Thyroid gland (tissue), 4 donors: Measurements from ENCODE around the gene WDR20. TPM values are rescaled to one million over a fixed set of nuclear protein-coding genes. Genes with fewer than 3 reads are reported as not detected.
"Not testable (repeated sequence)": the region's sequence is repeated elsewhere in the genome, so short reads cannot be mapped to it uniquely, and the experiment has no call there.

ENCODE experiments used
- DNase-seq, 2 donors: peaks; one replicate each; pipeline ENCODE4 v3.0.0-alpha.2; 2019
- H3K27ac ChIP-seq, 3 donors: fragments of 200-600 bp; sonication (generic); 1 replicate in 2 of 3; 2 replicates in 1 of 3; pipeline ENCODE4 v1.5.1; 2016 to 2019; ENCODE audit warnings: mild to moderate bottlenecking in 1 of 3, moderate library complexity in 1 of 3
- H3K27me3 ChIP-seq: fragments of 200-600 bp; sonication (generic); one replicate; pipeline ENCODE4 v1.5.1; 2019
- H3K36me3 ChIP-seq, 2 donors: fragments of 200-600 bp; sonication (generic); one replicate each; pipeline ENCODE4 v1.5.1; 2016 to 2019
- H3K4me1 ChIP-seq, 2 donors: fragments of 200-600 bp; sonication (generic); one replicate each; pipeline ENCODE4 v1.5.1; 2017 to 2019
- H3K4me3 ChIP-seq, 3 donors: fragments of 200-600 bp; sonication (generic); replicated peaks in 1 of 3; 1 replicate in 2 of 3; 2 replicates in 1 of 3; pipeline ENCODE4 v1.5.1; 2016; ENCODE audit warnings: mild to moderate bottlenecking in 1 of 3
- H3K9me3 ChIP-seq: fragments of 200-600 bp; sonication (generic); one replicate; pipeline ENCODE4 v1.5.1; 2017
- CTCF ChIP-seq, 6 experiments: fragments of 200-600 bp in 3 of 6; fragments of 450-650 bp in 3 of 6; sonication (generic) in 3 of 6; IDR thresholded peaks; one replicate each; pipeline ENCODE4 v1.5.1; 2016 to 2019; ENCODE audit warnings: antibody characterized with exemption in 6 of 6, mild to moderate bottlenecking in 2 of 6, inconsistent platforms in 1 of 6, moderate library complexity in 1 of 6
- POLR2A ChIP-seq, 2 donors: fragments of 450-650 bp; IDR thresholded peaks; one replicate each; pipeline ENCODE4 v1.6.1; 2017; ENCODE audit warnings: antibody characterized with exemption in 2 of 2, mild to moderate bottlenecking in 2 of 2, moderate library complexity in 1 of 2
- WGBS, 2 donors: methylation state at CpG; one replicate each; pipeline ENCODE4 v1.1.5; 2017; 5-methylcytosine and 5-hydroxymethylcytosine counted together
- intact Hi-C: fragments of 100-400 bp; cut with DNase I; formaldehyde crosslinking; loops from one replicate; pipeline ENCODE4 v1.15.1; 2023
- total RNA-seq, 4 donors: library from RNA; depleted of rRNA; stranded (reverse); fragments of >200 nt; gene quantifications; one replicate each; pipeline ENCODE4 v1.2.3, GENCODE V29; 2016

WDR20 gene
- total RNA-seq, 4 donors from 2014 or later: 27.1 to 48.8 (median 37.6) TPM

- peak; percentile 46 to 86 (median 80) for TF ChIP-seq CTCF (IDR thresholded peaks at IDR 0.05)
- TF ChIP-seq POLR2A (IDR thresholded peaks at IDR 0.05): no peak
- H3K4me3 ChIP-seq: no peak overlapping the region
- H3K36me3 ChIP-seq: peaks cover 0 to 4% of the 10 kb centered on the region in 2 donors
- no peaks in the 10 kb centered on the region for H3K9me3 ChIP-seq
- WGBS, 2 donors: 45 to 47% methylated on average over 19 of the region's 19 CpGs
- DNase-seq: peak; percentile 86 to 92
- no peak overlapping the region for H3K27ac ChIP-seq
- intact Hi-C loops: loop anchor here (2.0 kb wide), 1 partner anchor 79 kb away; no protein-coding TSS in a partner anchor
- H3K4me1 ChIP-seq: peaks cover 3 to 4% of the 10 kb centered on the region in 2 donors
- no peaks in the 10 kb centered on the region for H3K27me3 ChIP-seq
Observed at GRCh38 chr14:102235275-102235897, 95.7 kb downstream of the WDR20 start.

- WGBS, 2 donors: 88 to 95% methylated on average over 12 of the region's 12 CpGs
- intact Hi-C loops: no loop called here
- no peak for TF ChIP-seq POLR2A (IDR thresholded peaks at IDR 0.05)
- TF ChIP-seq CTCF (IDR thresholded peaks at IDR 0.05): no peak
- DNase-seq: no peak
- Histone ChIP-seq H3K27me3 (no peaks in the 10 kb centered on the region), H3K4me3 (no peak overlapping the region), H3K36me3 (peaks cover 0 to 4% of the 10 kb centered on the region in 2 donors), H3K9me3 (no peaks in the 10 kb centered on the region), H3K4me1 (peaks cover 3 to 4% of the 10 kb centered on the region in 2 donors), H3K27ac (no peak overlapping the region)
Observed at GRCh38 chr14:102236026-102236425, 96.3 kb downstream of the WDR20 start.

GRCh38 chr14:102238131-102238530 is 98.4 kb downstream of the WDR20 start:
- DNase-seq: no peak
- TF ChIP-seq CTCF (IDR thresholded peaks at IDR 0.05) (no peak), POLR2A (IDR thresholded peaks at IDR 0.05) (no peak)
- Histone ChIP-seq H3K36me3 (peaks cover 0 to 4% of the 10 kb centered on the region in 2 donors), H3K27ac (no peak overlapping the region), H3K9me3 (no peaks in the 10 kb centered on the region), H3K27me3 (no peaks in the 10 kb centered on the region), H3K4me1 (peaks cover 3 to 4% of the 10 kb centered on the region in 2 donors), H3K4me3 (no peak overlapping the region)
- intact Hi-C loops: no loop called here
- WGBS, 2 donors: 72 to 74% methylated on average over 4 of the region's 4 CpGs

- Histone ChIP-seq H3K27ac (no peak overlapping the region), H3K4me1 (peaks cover 3 to 4% of the 10 kb centered on the region in 2 donors), H3K4me3 (no peak overlapping the region), H3K36me3 (no peaks in the 10 kb centered on the region), H3K27me3 (no peaks in the 10 kb centered on the region), H3K9me3 (no peaks in the 10 kb centered on the region)
- no peak for DNase-seq
- WGBS, 2 donors: 92 to 97% methylated on average over 3 of the region's 3 CpGs
- intact Hi-C loops: no loop called here
- TF ChIP-seq CTCF (IDR thresholded peaks at IDR 0.05): no peak
- no peak for TF ChIP-seq POLR2A (IDR thresholded peaks at IDR 0.05)
Observed at GRCh38 chr14:102238766-102239165, 99.1 kb downstream of the WDR20 start.

GRCh38 chr14:102239231-102239630 is 99.5 kb downstream of the WDR20 start:
- 91% methylated on average over 4 of the region's 4 CpGs for WGBS, 2 donors
- peaks cover 3 to 4% of the 10 kb centered on the region in 2 donors for H3K4me1 ChIP-seq
- H3K4me3 ChIP-seq: no peak overlapping the region
- H3K27ac ChIP-seq: no peak overlapping the region
- no peaks in the 10 kb centered on the region for H3K9me3 ChIP-seq
- intact Hi-C loops: no loop called here
- H3K36me3 ChIP-seq: no peaks in the 10 kb centered on the region
- TF ChIP-seq POLR2A (IDR thresholded peaks at IDR 0.05): no peak
- no peak for TF ChIP-seq CTCF (IDR thresholded peaks at IDR 0.05)
- DNase-seq: no peak
- no peaks in the 10 kb centered on the region for H3K27me3 ChIP-seq

GRCh38 chr14:102240481-102240880 is 100.8 kb downstream of the WDR20 start:
- H3K27me3 ChIP-seq, H3K4me3 ChIP-seq, H3K9me3 ChIP-seq, H3K36me3 ChIP-seq, H3K4me1 ChIP-seq, H3K27ac ChIP-seq, intact Hi-C loops, DNase-seq: not testable (repeated sequence)
- 96 to 98% methylated on average over 5 of the region's 5 CpGs for WGBS, 2 donors
